Urinary bladder (tissue), 4 donors: ENCODE measurements around the gene TREML1. TPM values are rescaled to one million over a fixed set of nuclear protein-coding genes. Genes with fewer than 3 reads are reported as not detected.

Experiments used
- DNase-seq: peaks from one replicate; pipeline ENCODE4 v3.0.0-alpha.2; 2015; ENCODE audit errors: extremely low spot score
- H3K27ac ChIP-seq: one replicate; pipeline ENCODE4 v1.5.1; 2013; ENCODE audit warnings: low read depth, mild to moderate bottlenecking, moderate library complexity
- H3K36me3 ChIP-seq: one replicate; pipeline ENCODE4 v1.6.1; 2013; ENCODE audit warnings: mild to moderate bottlenecking, moderate library complexity; ENCODE audit not compliant: insufficient read depth
- H3K4me1 ChIP-seq: one replicate; pipeline ENCODE4 v1.6.1; 2013; ENCODE audit warnings: mild to moderate bottlenecking, moderate library complexity; ENCODE audit not compliant: insufficient read depth
- H3K4me3 ChIP-seq: one replicate; pipeline ENCODE4 v1.5.1; 2013; ENCODE audit warnings: low read depth, low read length
- WGBS: extraction: QIAGEN DNeasy Blood & Tissue Kit; methylation state at CpG from one replicate; pipeline ENCODE4 v1.1.7; 2013; 5-methylcytosine and 5-hydroxymethylcytosine counted together
- polyA plus RNA-seq: library from polyadenylated mRNA; stranded (reverse); fragments of 200-250 nt; gene quantifications from one replicate; pipeline ENCODE4 v1.2.3, GENCODE V29; 2013
- total RNA-seq: library from RNA; depleted of rRNA; stranded (reverse); fragments of >200 nt; gene quantifications from one replicate; pipeline ENCODE4 v1.2.3, GENCODE V29; 2014
- donor health status: healthy with polysubstance abuse.
- donor health status: healthy.

Gene TREML1
- total and polyA plus RNA-seq, 2 donors, result 0.21 TPM; not detected in 1

DNA sequence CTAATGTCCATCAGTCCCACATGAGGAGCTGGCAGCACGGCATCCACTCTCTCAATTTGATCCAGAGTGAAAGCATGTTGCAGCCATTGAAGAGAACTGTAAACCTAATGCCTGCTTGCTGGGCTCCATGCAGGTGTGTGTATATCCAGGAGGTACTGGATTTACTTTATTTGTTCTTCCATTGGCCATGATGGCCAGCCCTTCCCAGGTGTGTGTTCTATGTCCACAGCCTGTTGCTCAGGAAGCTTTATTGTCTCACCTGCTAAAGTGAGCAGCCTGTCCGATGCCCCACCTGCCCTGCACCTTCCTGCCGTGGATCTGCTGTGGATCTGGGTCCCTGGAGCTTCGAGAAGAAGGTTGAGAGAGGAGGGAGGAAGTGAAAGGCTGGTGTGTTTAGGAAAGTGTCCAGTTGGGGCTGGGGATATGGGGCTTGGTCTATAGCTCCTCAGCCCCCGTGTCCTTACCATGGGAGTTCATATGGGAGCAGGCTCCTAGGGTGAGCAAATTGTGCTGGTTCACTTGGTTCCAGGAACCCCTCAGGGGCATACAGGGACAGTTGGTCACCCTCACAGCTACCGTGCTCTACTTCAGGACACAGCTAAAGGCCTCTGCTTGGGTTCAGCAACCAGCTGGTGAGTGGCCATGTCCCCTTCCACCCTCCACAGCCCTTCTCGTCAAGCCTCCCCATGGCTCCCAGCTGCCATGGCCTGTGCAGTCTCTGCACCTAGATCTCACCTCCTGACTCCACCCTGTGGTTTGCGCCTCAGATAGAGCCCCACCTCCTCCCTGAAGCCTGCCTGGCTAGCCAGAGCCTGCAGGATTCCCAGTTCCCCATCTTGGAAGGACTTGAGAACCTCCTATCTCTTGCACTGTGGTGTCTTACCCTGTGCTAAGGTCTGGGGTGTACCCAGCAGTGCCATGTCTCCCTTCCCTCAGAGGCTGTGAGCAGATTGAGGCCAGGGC, 34.1 kb upstream of the TREML1 start:
- DNase-seq, result no peak
- 88% methylated on average over 8 of the region's 8 CpGs for WGBS
- Histone ChIP-seq H3K4me3 (no peak overlapping the region), H3K4me1 (peaks cover 2% of the 10 kb centered on the region), H3K36me3 (no peaks in the 10 kb centered on the region), H3K27ac (no peak overlapping the region)

DNA sequence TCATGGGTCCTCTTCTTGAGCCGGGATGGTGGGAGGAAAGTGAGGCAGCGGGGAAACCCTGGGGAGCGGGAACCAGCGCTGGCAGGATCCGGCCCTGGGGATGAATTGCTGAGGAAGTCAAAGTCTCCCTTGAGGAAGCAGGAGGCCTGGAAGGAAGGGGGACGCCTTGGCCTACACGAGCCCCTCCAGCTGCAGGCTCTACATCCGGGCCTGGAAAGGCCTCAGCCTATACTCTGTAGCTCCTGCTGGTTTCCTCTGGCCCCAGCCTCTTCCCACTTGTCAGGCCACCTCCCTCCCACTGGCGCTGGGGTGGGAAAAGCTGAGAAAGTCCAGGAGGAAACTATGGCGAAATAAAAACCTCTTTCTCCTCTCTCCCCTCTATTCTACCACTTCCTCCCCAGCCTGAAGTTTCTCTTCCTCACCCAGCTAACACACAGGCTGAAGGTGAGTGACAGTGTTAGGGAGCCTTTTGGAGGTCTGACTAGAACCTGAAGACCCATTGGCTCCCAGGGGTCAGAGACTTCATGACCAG, 31.9 kb upstream of the TREML1 start:
- 58% methylated on average over 10 of the region's 10 CpGs for WGBS
- no peaks in the 10 kb centered on the region for H3K4me1 ChIP-seq
- H3K27ac ChIP-seq, result no peak overlapping the region
- no peak for DNase-seq
- no peak overlapping the region for H3K4me3 ChIP-seq
- H3K36me3 ChIP-seq, result no peaks in the 10 kb centered on the region

DNA sequence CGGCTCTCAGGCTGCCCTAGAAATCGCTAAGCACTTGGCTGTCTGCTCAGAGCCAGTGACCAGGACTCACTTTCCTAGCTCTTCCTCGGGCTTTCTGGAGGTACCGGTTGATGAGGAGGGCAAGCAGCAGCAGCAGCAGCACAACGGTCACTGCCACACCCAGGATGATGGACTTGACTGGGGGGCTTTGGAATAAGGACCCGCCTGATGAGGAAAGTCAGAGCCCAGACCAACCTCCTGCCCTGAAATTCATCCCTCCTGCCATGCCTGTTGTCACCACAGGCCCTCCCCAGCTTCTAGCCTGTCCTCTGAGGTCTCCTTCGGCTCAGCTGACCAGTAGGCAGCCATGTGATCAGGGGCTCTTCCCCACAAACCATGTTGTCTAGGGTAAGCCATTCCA, 30.6 kb upstream of the TREML1 start:
- no peak overlapping the region for H3K27ac ChIP-seq
- no peaks in the 10 kb centered on the region for H3K4me1 ChIP-seq
- no peak for DNase-seq
- H3K36me3 ChIP-seq, result no peaks in the 10 kb centered on the region
- no peak overlapping the region for H3K4me3 ChIP-seq
- WGBS, result 82% methylated on average over 7 of the region's 7 CpGs

DNA sequence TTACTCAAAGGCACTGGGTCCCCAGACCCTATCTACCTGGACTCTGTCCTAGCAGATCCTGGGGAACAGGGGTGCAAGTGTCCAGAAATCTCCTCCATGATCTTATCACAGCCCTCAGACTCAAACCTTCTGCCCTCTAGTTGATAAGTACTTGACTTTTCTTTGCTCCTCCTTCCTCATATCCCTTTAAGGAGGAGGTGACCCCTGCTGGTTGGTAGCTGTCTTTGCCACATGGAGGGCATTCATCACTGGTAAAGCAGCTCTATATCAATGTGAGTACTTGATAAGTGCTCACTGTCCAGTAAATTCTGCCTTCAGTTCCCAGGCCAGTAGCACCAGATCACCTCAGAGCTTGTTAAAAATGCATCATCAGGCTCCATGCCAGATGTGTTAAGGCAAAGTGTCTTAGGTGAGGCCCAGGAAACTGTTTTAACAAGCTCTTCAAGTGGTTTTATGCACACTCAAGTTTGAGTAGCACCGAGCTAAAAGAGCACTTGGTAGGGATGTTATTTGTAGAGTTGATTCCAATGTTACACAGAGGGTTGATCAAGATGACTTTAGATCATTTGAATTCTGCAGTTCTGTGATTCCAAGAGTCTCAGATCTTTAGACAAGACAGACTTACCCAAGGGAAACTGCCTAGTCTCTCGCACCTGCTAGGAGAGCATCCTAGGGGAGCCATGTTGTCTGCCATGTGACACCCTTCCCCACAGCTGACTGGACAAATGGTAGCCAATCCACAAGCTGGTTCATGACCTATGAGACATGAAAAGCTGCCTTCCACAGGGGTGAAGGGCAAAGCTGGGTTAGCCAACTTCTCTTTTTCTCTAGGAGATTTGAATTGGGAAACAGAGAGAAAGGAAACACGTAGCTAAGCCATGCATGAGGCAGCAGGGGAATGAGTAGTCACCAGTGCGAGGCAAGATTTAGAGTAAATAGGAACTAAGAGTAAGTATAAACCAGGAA, 28.2 kb upstream of the TREML1 start:
- Histone ChIP-seq H3K27ac (no peak overlapping the region), H3K36me3 (no peaks in the 10 kb centered on the region), H3K4me3 (no peak overlapping the region), H3K4me1 (no peaks in the 10 kb centered on the region)
- 76% methylated on average over 4 of the region's 4 CpGs for WGBS
- peak; percentile 11 for DNase-seq

DNA sequence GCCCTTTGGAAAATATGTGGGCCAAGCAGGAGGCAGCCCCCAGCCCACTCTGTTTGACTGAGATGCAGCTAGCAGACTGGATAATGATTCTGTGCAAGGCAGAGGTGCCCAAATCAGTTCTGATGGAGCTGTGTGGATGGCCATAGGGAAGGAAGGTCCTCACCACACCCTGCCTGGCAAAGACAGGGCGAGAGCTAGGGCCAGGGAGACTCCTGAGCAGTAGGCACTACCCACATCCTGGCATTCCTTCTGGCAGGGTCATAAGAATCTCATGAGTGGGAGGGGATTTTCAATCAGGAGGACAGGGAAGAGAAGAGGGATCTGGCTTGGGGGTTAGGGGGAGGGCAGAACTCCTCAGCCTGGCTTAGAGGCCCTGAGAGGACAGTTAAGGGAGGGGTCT, 27.4 kb upstream of the TREML1 start:
- WGBS, result 69% methylated on average over 1 of the region's 1 CpG
- Histone ChIP-seq H3K4me3 (no peak overlapping the region), H3K27ac (no peak overlapping the region), H3K4me1 (no peaks in the 10 kb centered on the region), H3K36me3 (no peaks in the 10 kb centered on the region)
- no peak for DNase-seq

DNA sequence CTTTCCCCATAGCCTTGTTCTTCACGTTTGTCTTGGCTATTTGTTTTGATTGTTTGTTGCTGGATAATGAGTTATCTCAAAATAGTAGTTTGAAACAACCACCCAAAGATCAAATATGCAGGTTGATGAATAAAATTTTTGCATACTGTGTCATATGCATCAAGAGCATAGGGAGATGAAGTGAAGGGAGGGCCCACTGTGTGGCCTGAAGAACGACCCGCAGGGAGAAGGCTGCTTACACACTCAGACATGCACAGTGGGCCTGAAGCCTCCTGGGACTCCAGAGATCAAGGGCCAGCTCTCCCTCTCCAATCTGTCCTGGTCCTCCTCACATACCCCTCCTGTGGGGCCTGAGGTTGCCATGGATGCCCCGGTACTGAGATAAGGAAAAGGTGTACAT, 25.0 kb upstream of the TREML1 start:
- no peaks in the 10 kb centered on the region for H3K4me1 ChIP-seq
- no peaks in the 10 kb centered on the region for H3K36me3 ChIP-seq
- H3K27ac ChIP-seq, result no peak overlapping the region
- H3K4me3 ChIP-seq, result no peak overlapping the region
- no peak for DNase-seq
- 60% methylated on average over 4 of the region's 4 CpGs for WGBS

DNA sequence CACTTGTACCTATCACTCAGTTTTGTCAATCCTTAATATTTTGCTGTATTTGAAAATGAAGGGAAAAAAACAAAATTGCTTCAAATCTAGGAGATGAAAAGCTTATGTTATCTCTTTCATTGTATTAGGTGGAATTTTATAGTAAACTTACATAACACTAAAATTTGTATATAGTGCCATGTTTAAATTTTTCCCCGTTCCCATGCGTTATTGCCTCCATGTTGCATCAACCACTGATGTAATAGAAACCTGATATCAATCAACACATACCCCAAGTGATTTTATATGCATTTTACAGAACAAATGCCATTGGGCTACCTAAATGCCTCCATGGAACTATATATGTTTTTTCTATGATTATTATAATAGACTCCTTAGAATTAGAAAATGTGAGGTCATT, 23.5 kb upstream of the TREML1 start:
- 74% methylated on average over 2 of the region's 2 CpGs for WGBS
- H3K4me1 ChIP-seq, result no peaks in the 10 kb centered on the region

DNA sequence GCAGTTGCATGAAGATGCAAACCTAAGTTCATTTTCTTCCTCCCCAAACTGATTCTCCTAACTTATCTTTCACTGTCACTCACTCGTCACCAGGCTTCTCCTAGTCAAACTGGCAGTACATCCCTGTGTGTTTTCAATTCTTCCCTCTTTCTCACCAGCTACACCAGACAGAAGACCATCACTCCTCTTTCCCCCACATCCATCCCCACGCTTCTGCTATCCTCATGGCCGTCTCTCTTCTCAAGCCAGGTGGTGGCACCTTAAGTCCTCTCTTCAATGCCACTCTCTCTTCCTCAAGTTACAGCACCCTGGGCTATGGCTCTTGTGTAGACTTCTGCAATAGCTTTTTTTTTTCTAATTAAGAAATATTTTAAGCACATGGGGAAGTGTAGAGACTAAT, 23.1 kb upstream of the TREML1 start:
- 78% methylated on average over 3 of the region's 3 CpGs for WGBS
- H3K27ac ChIP-seq, result no peak overlapping the region
- DNase-seq, result no peak
- no peak overlapping the region for H3K4me3 ChIP-seq
- no peaks in the 10 kb centered on the region for H3K4me1 ChIP-seq
- H3K36me3 ChIP-seq, result no peaks in the 10 kb centered on the region

More for the DNA sequence above, 23.5 kb upstream of the TREML1 start:
- Histone ChIP-seq H3K36me3 (no peaks in the 10 kb centered on the region), H3K27ac (no peak overlapping the region), H3K4me3 (no peak overlapping the region)
- no peak for DNase-seq

DNA sequence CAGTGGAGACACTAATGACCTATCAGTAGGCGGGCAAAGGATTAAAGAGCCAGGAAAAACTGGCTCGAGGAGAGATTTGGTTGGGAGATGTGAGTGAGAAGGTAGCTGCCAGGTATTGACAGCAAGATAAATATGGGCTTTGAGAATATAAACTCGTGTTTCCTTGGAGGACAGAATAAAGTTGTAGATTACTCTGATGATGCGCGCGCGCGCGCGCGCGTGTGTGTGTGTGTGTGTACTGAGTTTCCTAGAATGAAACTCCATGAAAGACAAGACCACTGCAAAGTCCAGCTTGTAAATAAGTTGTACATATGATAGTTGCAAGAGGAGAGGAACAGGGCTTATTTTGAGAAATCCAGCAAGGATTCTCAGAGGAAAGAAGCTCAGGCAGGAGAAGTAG, 22.0 kb upstream of the TREML1 start:
- H3K36me3 ChIP-seq, result no peaks in the 10 kb centered on the region
- WGBS, result 82% methylated on average over 12 of the region's 12 CpGs

DNA sequence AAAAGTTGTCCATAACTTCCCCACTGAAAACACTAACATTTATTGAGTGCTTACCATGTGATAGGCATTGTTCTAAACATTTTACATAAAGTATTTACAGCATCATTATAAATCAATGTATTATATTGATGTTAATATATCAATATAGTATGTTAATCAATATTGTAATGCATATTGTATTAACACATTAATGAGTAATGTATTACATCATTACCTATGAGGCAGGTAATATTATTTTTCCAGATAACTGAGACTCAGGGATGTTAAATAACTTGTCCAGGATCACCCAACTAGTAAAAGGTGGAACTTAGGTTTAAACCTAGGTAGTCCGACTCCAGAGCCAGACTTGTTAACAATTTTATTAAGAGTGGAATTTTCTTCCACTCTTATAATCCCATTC, 20.9 kb upstream of the TREML1 start:
- no peak for DNase-seq
- no peak overlapping the region for H3K27ac ChIP-seq
- no peak overlapping the region for H3K4me3 ChIP-seq
- no peaks in the 10 kb centered on the region for H3K36me3 ChIP-seq
- 82% methylated on average over 1 of the region's 1 CpG for WGBS
- no peaks in the 10 kb centered on the region for H3K4me1 ChIP-seq

More for the DNA sequence above, 22.0 kb upstream of the TREML1 start:
- no peak for DNase-seq
- Histone ChIP-seq H3K4me3 (no peak overlapping the region), H3K4me1 (no peaks in the 10 kb centered on the region), H3K27ac (no peak overlapping the region)

DNA sequence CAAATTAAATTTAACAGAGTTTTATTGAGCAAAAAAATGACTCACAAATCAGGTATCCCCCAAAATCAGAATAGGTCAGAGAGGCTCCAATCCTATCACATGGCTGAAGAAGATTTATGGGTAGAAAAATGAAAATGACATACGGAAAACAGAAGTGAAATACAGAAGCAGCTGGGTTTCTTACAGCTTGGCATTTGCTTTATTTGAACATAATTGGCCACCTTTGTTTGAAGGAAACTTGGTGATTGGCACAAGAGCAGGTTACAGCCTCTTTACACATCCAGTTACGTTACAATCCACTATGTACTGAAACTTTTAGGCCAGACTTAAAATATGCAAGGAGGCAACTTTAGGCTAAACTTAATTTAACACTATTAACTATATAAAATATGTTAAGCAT, 20.5 kb upstream of the TREML1 start:
- DNase-seq, result no peak
- 81% methylated on average over 2 of the region's 2 CpGs for WGBS
- no peak overlapping the region for H3K27ac ChIP-seq
- H3K4me3 ChIP-seq, result no peak overlapping the region
- H3K4me1 ChIP-seq, result no peaks in the 10 kb centered on the region
- H3K36me3 ChIP-seq, result no peaks in the 10 kb centered on the region

DNA sequence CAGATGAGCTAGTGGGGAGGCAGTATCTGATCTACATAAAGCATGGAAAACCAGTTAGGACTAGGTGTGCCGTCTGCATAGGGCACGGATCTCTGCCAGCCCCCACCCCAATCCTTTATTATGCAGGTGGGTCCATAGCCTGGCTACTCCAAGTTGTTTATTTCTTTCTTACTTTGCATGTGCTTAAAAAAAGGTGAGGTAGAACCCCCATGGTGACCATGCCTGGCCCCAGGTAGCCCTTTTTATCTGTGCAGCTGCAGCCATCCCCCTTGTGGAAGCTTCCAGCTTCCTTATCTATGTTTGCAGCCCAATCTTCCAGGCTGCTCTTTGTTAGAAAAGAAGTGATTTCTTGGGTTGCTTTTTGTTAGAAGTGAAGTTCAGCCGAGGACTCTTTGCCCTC, 17.8 kb upstream of the TREML1 start:
- H3K27ac ChIP-seq, result no peak overlapping the region
- H3K4me1 ChIP-seq, result no peaks in the 10 kb centered on the region
- H3K36me3 ChIP-seq, result no peaks in the 10 kb centered on the region
- WGBS, result 32% methylated on average over 3 of the region's 3 CpGs
- DNase-seq, result no peak
- H3K4me3 ChIP-seq, result no peak overlapping the region

DNA sequence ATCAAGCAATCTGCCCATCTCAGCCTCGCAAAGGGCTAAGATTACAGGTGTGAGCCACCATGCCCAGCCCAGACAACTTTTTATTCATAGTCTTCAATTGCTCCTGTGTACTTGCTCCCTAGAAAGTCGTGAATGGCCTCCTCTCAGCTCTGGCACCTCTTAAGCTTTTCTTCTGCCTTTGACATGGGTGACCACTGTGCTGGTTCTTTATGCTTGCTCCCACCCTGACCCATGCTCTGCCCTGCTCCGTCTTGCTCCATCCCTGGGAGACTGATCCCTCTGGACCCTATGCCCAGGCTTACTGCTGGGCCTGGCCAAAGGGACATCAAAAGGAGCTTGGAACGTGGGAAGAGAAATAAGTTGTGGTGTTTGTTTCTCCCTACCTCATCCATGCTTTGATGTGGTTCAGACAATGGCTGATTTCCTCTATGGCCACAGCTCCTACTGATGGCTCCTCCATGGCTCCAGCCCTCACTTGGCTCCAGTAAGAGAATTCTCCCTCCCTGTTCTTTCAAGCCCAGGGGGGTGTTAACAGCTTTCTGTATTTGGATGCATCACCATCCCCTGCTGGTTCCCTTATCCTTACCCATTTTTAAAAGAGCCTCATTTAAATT, 16.5 kb upstream of the TREML1 start:
- 64% methylated on average over 4 of the region's 4 CpGs for WGBS
- Histone ChIP-seq H3K4me3 (no peak overlapping the region), H3K36me3 (no peaks in the 10 kb centered on the region), H3K4me1 (no peaks in the 10 kb centered on the region), H3K27ac (no peak overlapping the region)
- no peak for DNase-seq
